Skeletal muscle cell (primary cell): ENCODE data around the gene SERP1.
A peak's percentile ranks its signal among the peaks of the same experiment; 100 is the strongest.

ENCODE experiments used
- DNase-seq: peaks from one replicate; pipeline ENCODE4 v3.0.0-alpha.2; 2010; ENCODE audit warnings: low read depth
- H3K4me3 ChIP-seq: 2 replicates; pipeline ENCODE4 v1.5.1; 2011; ENCODE audit warnings: low read depth, mild to moderate bottlenecking, control low read depth, low read length, moderate library complexity

Gene SERP1

GRCh38 chr3:150546226-150547044 lies at the start of gene SERP1, which contains the start of gene EIF2A:
TSS of gene SERP1 (minus strand) at chr3:150546496. CDS start at chr3:150546135, 361 bp downstream.
TSS of gene EIF2A (plus strand) at chr3:150546787. CDS start at chr3:150546803, 16 bp downstream.
- peak within 1 kb of the TSS; percentile 71 for H3K4me3 ChIP-seq
- DNase-seq = peak; percentile 98

GRCh38 chr3:150594150-150594549 lies 47.9 kb upstream of the SERP1 start:
- no peak for DNase-seq
- no peak overlapping the region for H3K4me3 ChIP-seq

DNA sequence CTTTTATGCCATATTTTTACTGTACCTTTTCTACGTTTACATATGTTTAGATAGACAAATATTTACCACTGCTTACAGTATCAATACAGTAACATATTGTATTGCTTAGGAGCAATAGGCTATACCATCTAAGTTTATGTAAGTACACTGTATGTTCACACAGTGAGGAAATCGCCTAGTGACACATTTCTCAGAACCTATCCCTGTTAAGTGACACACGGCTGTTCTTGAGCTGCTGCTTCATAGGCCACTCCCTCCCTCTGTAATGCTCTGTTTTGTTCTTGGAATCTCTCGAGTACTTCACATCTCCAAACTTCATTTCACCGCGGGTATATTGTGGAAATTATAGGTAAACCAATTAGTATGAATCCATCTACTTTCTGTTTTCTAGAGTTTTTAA lies 43.5 kb upstream of the SERP1 start:
- H3K4me3 ChIP-seq = no peak overlapping the region

GRCh38 chr3:150588027-150588830 lies 41.9 kb upstream of the SERP1 start:
- DNase-seq = no peak
- no peak overlapping the region for H3K4me3 ChIP-seq

More for the DNA sequence above, 43.5 kb upstream of the SERP1 start:
- DNase-seq = no peak

DNA sequence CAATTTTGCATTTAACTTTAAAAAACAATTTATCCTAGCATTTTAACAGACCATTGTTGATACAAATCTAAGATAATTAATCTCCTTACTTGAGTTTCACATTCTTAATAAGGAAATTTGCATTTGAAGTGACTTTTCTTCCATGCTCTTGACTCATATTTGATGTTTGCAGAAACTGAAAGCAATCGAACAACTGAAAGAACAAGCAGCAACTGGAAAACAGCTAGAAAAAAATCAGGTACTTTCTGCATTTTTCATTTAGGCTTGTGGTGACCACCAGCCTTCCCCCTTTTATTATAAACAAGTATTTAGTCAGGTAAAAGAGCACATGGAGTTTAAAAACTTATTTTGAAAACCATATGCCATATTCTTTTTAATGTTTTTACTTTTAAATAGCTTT lies 36.7 kb upstream of the SERP1 start:
- H3K4me3 ChIP-seq = no peak overlapping the region
- DNase-seq = no peak

DNA sequence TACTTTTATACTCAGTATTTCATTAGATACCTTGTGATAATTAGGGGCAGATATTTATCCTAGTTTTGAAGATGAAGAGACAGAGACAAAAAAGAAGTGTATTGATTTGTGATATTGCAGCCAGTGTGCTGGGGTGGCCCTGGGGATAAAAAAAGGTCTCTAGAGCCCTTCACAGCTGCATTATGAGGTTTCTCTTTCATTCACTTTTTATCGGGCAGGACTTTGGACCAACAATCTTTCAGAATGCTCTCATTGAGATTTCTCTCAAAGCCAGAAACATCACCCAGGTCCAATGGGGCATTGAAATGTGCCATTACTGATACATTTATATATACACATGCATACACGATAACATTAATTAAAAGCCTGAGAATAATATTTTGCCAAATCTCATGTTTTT lies 36.3 kb upstream of the SERP1 start:
- H3K4me3 ChIP-seq = no peak overlapping the region
- DNase-seq = no peak

DNA sequence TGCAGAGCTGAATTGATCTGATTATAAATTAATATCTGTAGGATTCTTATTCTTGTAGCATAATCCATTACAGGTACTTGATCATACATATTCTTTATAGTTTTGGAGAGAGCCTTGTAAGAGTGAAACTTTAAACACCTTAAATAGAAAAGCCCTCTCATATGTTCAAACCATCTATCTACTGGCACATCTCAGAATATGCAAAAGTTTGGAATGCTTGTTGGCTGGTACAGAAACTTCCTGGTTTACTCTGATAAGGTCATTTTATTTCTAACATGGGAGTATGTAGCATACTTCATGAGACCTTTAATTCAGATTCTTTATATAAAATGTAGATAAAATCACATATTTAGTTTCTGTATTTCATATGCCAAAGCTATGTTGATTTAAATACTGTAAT lies 34.9 kb upstream of the SERP1 start:
- H3K4me3 ChIP-seq = no peak overlapping the region
- DNase-seq = no peak

GRCh38 chr3:150577855-150578254 lies 31.6 kb upstream of the SERP1 start:
- no peak for DNase-seq
- H3K4me3 ChIP-seq = no peak overlapping the region

DNA sequence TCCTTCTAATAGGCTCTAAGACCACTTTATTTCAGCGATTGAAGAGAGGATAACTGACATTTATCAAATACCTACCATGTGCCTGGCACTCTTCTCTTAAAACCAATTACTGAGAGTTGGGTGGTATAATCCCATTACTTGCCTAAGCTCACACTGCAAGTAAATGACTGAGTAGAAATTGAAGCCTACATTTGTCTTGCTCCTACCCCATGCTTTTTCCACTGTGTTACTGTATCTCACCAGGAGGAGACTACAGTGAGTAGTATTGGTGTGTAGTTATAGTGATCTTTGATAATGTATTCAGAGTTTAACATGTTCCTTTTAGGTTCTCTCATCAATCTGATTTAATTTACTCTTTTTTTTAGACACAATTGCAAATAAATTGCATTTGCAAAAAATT lies 21.0 kb upstream of the SERP1 start:
- DNase-seq = no peak
- no peak overlapping the region for H3K4me3 ChIP-seq

GRCh38 chr3:150564243-150564642 lies 17.9 kb upstream of the SERP1 start:
- DNase-seq = no peak
- H3K4me3 ChIP-seq = no peak overlapping the region

- H3K4me3 ChIP-seq = no peak overlapping the region
- no peak for DNase-seq
Observed at GRCh38 chr3:150557725-150558124, 11.4 kb upstream of the SERP1 start.

- no peak overlapping the region for H3K4me3 ChIP-seq
- DNase-seq = no peak
Observed at GRCh38 chr3:150556792-150557191, 10.5 kb upstream of the SERP1 start.

DNA sequence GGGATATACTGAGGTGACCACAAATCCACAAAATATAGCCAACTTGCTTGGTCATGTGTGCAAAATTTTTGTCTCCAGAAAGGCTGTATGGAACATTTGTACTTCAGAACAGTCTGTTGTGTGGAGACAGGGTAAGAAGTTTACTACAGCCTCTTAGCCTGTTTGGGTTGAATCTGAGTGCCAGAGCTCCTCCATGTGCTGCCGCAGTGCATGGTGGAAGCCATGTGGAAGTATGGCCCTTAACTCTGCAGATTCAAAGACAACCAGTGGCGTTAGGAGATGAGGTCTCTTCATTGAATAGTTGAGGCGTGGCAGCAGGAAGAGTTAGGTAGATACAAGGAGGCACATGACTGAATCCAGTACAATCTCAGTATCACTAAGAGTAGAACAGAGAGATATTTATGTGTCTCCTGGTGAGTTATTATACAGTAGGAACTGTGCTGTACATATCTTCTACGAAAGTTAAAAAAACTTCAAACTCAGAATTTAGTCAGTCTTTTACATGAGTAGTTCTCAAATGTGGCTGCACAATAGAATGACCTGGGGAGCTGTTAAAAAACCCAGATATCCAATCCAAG lies 9.7 kb upstream of the SERP1 start:
- no peak for DNase-seq
- H3K4me3 ChIP-seq = no peak overlapping the region

DNA sequence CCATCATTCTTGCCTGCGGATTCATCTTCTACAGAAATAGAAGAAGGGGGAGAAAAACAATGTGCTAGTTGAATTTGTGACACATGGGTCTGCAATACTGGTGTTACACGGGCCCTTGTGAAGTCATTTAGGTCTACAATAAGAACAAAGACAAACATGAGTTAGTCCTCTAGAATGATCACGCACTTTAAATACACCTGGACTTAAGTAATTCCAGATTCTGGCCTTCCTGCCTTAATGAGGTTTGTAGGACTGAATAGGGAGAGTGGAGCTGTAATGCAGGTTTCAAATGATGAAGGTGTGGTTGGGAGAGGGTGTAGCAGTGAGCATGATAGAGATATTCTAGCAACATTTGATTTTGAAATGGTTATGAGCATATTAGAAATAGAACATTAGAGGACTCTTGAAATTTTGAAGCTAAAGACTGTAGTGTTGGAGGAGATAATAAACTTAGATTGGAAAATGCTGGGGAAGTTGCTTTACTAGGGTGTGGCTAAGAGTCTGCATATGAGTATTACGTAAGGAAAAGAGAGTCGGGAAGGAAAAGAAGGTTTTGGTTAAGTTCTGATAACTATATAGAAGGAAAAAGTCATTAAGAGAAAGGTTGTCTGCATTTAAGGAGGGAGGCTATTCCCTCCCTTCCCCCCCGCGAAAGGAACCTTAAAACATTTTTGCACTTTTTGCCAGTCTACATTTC lies 897 bp upstream of the SERP1 start:
- DNase-seq = no peak
- H3K4me3 ChIP-seq = peak overlapping the region; percentile 71

DNA sequence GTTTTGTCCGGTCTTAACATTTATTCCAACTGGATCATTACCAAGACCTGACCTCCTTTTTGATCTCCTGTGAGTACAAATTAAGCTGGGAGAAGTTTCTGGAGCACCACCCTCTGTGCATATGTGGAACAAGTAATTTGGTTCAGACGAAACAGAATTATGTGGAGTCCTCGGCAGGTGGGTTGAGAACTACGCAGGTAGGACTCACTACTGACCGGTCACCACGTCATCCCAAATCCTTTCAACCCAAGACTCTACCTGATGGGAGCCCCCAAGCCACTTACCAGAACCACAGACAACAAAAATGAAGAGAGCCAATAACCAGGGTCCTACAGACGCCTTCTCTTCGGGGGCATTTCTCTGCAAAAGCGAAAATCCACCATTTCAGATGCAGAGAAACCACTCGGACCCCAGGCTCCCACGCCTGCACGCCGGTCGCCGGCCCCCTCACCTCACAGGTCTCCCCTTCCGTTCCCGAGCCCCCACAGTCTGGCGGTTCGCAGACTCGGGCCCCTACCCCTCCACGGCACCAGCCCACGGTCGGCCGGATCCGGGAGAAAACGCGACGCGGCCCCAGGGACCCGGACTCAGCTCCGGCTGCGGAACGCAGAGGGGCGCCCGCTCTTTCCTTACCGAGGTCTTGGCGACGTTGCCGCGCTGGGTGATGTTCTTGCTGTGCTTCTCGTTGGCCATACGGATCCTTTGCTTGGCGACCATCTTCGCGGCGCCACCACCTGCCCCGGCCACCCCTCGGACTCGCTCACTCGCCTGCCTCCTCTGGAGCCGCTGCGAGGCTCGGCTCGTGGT lies 674 bp downstream of the SERP1 start:
- DNase-seq = no peak
- peak overlapping the region; percentile 71 for H3K4me3 ChIP-seq

DNA sequence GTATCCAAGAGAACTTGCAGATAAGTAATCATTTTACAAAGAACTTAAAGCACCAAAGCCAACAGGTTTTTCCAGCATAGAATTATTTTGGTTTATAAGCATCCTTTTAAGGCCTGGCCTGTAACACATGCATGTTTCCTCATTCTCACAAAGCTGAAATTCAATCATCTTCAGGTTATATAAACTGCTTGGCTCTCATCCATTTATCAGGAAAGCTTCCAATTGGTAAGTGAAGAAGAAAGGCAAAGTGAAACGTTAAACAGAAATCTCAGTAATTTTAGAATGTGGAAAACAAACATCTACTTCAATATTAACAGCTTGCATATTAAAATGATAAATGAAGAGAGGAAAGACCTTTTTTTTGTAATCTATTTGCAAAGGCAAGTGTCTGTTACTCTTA lies 1.6 kb downstream of the SERP1 start:
- H3K4me3 ChIP-seq = peak overlapping the region; percentile 71
- DNase-seq = no peak

- no peak overlapping the region for H3K4me3 ChIP-seq
- no peak for DNase-seq
Observed at GRCh38 chr3:150544041-150544440, 2.3 kb downstream of the SERP1 start.

DNA sequence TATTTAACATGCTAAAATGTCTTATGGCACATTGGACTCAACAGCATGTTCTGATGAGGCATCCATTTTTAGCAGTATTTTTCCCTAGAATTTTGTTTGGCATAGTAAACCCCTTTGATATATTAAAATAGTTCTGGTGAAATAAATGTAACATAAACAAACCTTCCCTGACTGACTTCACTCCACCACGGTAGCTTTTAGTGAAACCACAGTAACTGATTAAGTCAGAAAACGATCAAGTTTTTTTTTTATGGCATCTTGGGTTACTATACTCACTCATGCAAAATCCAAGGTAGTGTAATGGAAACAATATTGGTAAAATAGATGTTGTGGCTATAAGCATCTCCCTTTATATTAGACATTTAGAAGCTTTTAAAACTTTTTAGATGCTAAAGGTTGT lies 2.8 kb downstream of the SERP1 start:
- DNase-seq = no peak
- H3K4me3 ChIP-seq = no peak overlapping the region

- no peak overlapping the region for H3K4me3 ChIP-seq
- no peak for DNase-seq
Observed at GRCh38 chr3:150543128-150543527, 3.2 kb downstream of the SERP1 start.
